ENCODE data around the gene CYP2D6. TPM values are rescaled to one million over a fixed set of nuclear protein-coding genes. Genes with fewer than 3 reads are reported as not detected.
"Not testable (repeated sequence)": the region's sequence is repeated elsewhere in the genome, so short reads cannot be mapped to it uniquely, and the experiment has no call there.

Gene CYP2D6
- 1 to 10 TPM; 5.0 to 6.6 TPM for total RNA-seq

DNA sequence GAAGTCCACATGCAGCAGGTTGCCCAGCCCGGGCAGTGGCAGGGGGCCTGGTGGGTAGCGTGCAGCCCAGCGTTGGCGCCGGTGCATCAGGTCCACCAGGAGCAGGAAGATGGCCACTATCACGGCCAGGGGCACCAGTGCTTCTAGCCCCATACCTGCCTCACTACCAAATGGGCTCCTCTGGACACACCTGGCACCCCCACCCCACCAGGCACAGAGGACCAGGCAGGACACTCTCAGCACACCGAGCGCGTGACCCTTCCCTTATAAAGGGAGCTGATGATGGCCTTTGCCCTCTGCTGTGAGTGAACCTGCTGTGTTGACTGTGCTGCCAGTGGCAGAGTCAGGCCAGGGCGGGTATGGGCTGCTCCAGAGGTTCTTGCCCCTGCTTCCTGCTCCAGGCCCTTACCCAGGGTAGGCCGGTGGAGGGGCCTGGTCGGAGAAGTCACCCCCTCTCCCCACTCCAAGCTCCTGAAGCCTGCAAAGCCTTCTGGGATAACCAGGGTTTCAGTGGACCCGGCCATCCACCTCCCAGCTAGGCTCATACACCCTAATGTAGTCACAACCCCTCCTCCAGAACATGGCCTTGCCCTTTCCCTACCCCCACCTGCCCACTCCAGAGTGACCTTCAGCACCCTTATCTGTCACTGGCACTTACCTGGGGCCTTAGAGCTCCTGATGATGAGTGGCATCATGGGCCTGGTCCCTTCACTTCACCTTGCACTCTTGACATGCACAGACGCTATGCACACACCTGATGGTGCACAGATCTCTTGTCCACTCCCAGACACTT is at the start of gene CYP2D6:
CYP2D6 (minus strand) TSS at position 172 of the 793 bp plus-strand sequence; CDS start at position 153, 19 bp downstream.
- H3K9me3 Mint-ChIP-seq; H3K36me3 Mint-ChIP-seq (ENCODE audit: low read depth); H3K27ac Mint-ChIP-seq; H3K27me3 Mint-ChIP-seq; POLR2A ChIA-PET; H3K4me1 Mint-ChIP-seq; DNase-seq; H3K4me3 Mint-ChIP-seq: not testable (repeated sequence)
- CTCF ChIA-PET = interaction anchor here (0.7 kb wide), 1 partner anchor 219 kb away, joined by 4 read pairs; no protein-coding TSS in a partner anchor

DNA sequence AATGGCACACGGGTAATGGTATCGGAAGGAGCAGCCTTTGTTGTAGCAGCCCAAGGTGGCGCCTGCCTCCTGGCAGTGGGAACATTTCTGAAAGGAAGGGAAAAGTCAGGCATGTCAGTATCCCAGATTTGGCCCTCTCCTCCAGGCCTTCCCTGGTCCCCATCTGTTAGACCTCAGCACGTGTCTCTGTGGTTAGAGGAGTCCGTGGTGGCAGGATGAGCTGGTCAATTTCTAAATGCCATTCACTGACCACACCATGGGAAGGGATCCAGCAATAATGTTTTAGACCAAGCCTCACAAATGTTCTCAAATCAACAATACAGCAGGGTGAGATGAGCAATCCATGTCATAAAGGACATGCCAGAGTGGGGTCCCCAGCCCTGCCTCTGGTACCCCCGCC is 49.0 kb upstream of the CYP2D6 start:
- CTCF ChIA-PET = no interaction called here
- Mint-ChIP-seq H3K9me3 (no peaks in the 10 kb centered on the region), H3K4me1 (peaks cover 79% of the 10 kb centered on the region), H3K4me3 (no peak overlapping the region), H3K27me3 (no peaks in the 10 kb centered on the region), H3K36me3 (ENCODE audit: low read depth) (peaks cover 46% of the 10 kb centered on the region), H3K27ac (peak overlapping the region; percentile 33)
- DNase-seq = no peak
- POLR2A ChIA-PET = no interaction called here

DNA sequence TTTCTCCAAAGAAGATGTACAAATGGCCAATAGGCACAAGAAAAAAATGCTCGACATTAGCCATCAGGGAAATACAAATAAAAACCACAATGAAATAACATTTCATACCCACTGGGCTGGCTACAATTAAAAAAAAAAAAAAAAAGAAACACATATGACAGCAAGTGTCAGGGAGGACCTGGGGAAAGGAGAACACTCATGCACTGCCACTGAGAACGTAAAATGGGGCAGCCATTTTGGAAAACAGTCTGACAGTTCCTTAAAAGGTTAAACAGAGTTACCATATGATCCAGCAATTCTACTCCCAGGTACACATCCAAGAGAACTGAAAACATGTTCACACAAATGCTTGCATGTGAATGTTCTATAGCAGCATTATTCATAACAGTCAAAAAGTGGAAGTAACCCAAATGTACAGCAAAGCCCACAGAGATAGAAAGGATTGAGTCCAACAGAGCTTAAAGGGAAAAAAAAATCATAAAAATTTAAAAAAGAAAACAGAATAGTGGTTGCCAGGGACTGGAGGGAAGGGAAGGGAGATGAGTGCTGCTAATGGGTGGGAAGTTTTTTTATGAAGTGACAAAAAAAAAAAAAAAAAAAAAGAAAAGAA is 48.4 kb upstream of the CYP2D6 start:
- CTCF ChIA-PET = no interaction called here
- no peaks in the 10 kb centered on the region for H3K27me3 Mint-ChIP-seq
- H3K9me3 Mint-ChIP-seq = no peaks in the 10 kb centered on the region
- POLR2A ChIA-PET = no interaction called here
- peaks cover 48% of the 10 kb centered on the region for H3K36me3 Mint-ChIP-seq (ENCODE audit: low read depth)
- DNase-seq = no peak
- H3K4me3 Mint-ChIP-seq = no peak overlapping the region
- peaks cover 80% of the 10 kb centered on the region for H3K4me1 Mint-ChIP-seq
- no peak overlapping the region for H3K27ac Mint-ChIP-seq

DNA sequence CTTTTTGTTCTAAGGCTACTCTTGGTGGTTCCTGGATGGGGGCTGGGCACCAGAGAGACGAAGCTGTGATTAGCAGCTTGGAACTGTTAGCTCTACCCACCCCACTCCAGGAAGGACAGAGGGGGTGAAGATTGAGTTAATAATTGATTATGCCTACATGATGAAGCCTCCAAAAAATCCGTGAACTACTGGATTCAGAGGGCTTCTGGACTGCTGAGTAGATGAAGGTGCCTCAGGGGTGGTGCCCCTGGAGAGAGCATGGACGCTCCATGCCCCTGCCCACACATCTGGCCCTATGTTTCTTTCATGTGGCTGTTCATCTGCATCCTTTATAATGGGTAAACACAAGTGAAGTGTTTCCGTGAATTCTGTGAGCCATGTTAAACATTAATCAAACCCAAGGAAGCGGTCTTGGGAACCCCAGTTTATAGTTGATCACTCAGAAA is 47.3 kb upstream of the CYP2D6 start:
- CTCF ChIA-PET = interaction anchor here (0.6 kb wide), 1 partner anchor 103 kb away, joined by 4 read pairs; no protein-coding TSS in a partner anchor
- POLR2A ChIA-PET = no interaction called here
- Mint-ChIP-seq H3K9me3 (no peaks in the 10 kb centered on the region), H3K4me1 (peaks cover 77% of the 10 kb centered on the region), H3K27ac (no peak overlapping the region), H3K36me3 (ENCODE audit: low read depth) (peaks cover 48% of the 10 kb centered on the region), H3K27me3 (no peaks in the 10 kb centered on the region), H3K4me3 (no peak overlapping the region)
- DNase-seq = no peak

DNA sequence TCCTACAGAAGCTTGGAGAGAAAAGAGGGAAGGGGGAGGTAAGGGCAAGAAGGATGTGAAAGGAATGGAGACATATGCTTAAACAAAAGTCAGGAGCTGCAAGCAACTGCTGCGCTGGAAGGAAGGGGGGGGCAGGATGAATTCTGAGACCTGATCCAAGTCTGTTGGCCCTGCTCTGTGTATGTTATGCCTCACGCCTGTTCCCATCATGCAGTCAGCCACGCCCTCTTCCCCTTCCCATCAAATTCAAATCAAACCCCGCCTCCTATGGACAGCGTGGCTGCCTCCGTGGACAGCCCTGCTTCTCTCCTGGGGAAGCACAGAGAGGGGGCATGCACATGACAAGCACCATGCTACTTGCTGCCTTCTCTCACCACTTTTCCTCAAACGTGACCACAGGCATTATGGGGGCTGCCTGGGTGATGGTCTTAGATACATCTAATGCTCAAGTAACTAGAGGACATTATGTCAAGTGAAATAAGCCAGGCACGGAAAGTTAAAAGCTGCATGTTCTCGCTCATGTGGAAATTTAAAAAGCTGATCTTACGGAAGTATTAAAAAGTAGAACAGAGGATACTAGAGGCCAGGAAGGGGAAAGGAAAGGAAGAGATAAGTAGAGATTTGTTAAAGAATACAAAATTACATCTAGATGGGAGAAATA is 45.8 kb upstream of the CYP2D6 start:
- ChIA-PET CTCF (interaction anchor here (0.6 kb wide), 1 partner anchor 421 kb away, joined by 4 read pairs; no protein-coding TSS in a partner anchor), POLR2A (no interaction called here)
- Mint-ChIP-seq H3K4me1 (peaks cover 63% of the 10 kb centered on the region), H3K27me3 (no peaks in the 10 kb centered on the region), H3K9me3 (no peaks in the 10 kb centered on the region), H3K36me3 (ENCODE audit: low read depth) (peaks cover 44% of the 10 kb centered on the region), H3K27ac (peak overlapping the region; percentile 55), H3K4me3 (no peak overlapping the region)
- DNase-seq = no peak

DNA sequence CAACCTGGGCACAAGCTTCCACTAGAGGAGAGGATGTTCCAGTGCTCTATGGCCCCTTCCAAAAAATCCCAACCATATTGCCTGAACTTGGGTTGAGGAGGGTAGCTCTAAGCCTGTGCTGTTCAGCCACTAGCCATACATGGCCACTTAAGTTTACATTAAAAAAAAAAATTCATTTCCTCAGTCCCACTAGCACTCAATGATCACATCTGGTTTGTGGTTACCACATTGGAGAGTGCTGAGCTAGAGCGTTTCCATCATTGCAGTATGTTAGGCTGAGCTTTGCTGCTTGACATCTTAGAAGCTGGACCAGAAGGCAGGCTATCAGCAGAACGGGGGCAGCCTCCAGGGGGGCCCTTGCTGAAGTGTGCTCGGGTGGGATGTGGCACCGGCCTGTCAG is 43.5 kb upstream of the CYP2D6 start:
- CTCF ChIA-PET = interaction anchor here (0.7 to 1.3 kb wide), 2 partner anchors 158 to 264 kb away, joined by 3 read pairs; no protein-coding TSS in a partner anchor
- H3K27ac Mint-ChIP-seq = no peak overlapping the region
- peak; percentile 21 for DNase-seq
- H3K9me3 Mint-ChIP-seq = no peaks in the 10 kb centered on the region
- peaks cover 39% of the 10 kb centered on the region for H3K36me3 Mint-ChIP-seq (ENCODE audit: low read depth)
- peaks cover 45% of the 10 kb centered on the region for H3K4me1 Mint-ChIP-seq
- H3K4me3 Mint-ChIP-seq = no peak overlapping the region
- POLR2A ChIA-PET = interaction anchor here (0.6 to 0.8 kb wide), 2 partner anchors 28 to 387 kb away, joined by 3 to 5 read pairs; no protein-coding TSS in a partner anchor
- H3K27me3 Mint-ChIP-seq = no peaks in the 10 kb centered on the region

DNA sequence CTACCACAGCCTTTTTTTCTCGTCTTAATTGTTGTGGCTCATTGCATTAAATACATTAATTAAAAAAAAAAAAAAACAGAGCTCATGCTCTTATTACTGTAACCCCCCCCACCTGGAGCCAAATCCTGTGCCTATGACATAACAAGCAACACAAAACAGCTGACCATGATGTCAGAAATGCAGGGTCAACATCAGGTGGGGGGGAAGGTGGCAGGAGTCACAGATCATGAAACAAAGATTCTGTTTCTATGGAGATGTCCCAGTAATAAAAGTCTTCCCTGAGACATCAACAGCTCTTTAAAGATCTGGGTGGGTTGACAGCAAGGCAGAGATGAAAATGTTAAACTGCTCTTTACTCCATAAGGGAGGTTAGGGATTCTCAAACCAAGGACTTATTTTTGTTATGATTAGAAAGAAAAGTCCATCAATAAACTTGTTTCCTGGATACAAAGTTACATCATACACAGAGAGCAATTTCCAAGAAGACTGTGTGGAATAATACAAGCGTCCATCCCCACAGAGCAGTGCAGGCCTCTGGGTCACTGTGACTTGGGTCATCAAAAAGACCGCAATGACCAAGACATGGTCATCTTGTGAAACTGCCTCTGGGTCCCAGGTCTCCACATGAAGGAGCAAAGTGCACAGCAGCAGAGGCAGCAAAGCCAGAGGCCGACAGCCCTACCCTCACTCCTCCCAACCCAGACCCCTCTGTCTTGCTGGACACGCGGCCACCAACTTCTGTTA is 42.7 kb upstream of the CYP2D6 start:
- Mint-ChIP-seq H3K4me3 (no peak overlapping the region), H3K9me3 (no peaks in the 10 kb centered on the region), H3K27me3 (no peaks in the 10 kb centered on the region), H3K4me1 (peaks cover 40% of the 10 kb centered on the region), H3K36me3 (ENCODE audit: low read depth) (peaks cover 35% of the 10 kb centered on the region), H3K27ac (no peak overlapping the region)
- ChIA-PET CTCF (interaction anchor here (0.6 to 1.3 kb wide), 3 partner anchors 112 to 507 kb away, joined by 3 read pairs; no protein-coding TSS in a partner anchor), POLR2A (interaction anchor here (0.6 to 0.8 kb wide), 3 partner anchors 29 to 486 kb away, joined by 3 to 4 read pairs (median 3); no protein-coding TSS in a partner anchor)
- no peak for DNase-seq

DNA sequence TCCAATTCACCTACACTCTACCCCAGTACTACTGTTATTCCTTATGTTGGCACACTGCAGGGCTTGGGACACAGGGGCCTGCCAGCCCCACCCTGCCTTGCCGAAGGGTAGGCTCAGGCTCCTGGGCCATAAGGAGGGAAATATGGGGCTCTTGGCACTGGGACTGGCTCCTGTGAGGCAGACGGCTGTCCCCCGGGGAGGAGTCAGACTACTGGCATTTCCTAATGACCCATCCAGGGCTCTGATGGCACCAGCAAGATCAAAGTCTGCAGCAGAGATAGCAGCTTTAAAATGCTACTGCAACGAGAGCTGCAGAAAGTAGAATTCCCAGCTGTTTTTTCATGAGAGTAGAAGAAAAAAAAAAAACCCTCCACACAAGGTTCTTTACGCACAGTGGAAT is 42.2 kb upstream of the CYP2D6 start:
- Mint-ChIP-seq H3K4me1 (peaks cover 34% of the 10 kb centered on the region), H3K9me3 (no peaks in the 10 kb centered on the region), H3K4me3 (no peak overlapping the region), H3K36me3 (ENCODE audit: low read depth) (peaks cover 29% of the 10 kb centered on the region), H3K27me3 (no peaks in the 10 kb centered on the region), H3K27ac (no peak overlapping the region)
- CTCF ChIA-PET = interaction anchor here (0.6 to 1.3 kb wide), 4 partner anchors 10 to 506 kb away, joined by 3 read pairs; no protein-coding TSS in a partner anchor
- DNase-seq = no peak
- POLR2A ChIA-PET = interaction anchor here (0.7 kb wide), 1 partner anchor 485 kb away, joined by 4 read pairs; no protein-coding TSS in a partner anchor

DNA sequence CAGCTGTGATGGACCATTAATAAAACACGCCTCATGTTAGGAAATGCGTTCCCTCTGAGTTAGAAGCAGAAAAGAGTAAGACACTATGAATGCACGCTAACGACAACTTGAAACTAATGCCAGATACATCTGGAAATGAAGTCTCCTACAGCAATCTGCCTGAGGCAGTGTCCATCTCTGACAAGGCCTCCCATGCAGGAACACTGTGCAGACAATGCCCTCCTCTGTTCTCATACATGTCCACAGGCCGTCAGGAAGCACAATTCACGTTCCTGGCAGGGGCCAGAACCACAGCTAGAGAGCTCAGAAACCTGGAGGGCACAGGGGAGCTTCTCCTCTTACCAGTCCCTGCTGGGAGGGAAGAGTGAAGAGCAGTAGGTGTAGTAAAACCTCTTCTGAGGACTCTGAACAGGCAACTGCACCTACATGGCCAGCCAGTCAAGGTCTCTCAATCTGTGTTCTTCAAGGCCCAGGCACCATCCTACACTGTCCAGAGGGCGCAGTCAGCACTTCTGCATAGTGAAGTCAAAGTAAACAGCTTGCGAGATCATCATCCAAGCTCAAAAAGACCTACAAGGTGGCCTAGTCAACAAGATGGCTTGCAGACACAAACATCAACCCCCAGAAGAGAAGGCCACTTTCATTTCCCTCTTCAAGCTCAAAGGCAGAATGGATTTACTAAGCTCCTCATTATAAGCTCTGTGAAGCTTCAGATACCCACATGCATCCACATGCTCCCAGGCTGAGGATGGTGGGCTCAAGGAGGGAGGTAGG is 41.5 kb upstream of the CYP2D6 start:
- Mint-ChIP-seq H3K4me3 (no peak overlapping the region), H3K27ac (no peak overlapping the region), H3K9me3 (no peaks in the 10 kb centered on the region), H3K36me3 (ENCODE audit: low read depth) (peaks cover 23% of the 10 kb centered on the region), H3K4me1 (peaks cover 30% of the 10 kb centered on the region), H3K27me3 (no peaks in the 10 kb centered on the region)
- ChIA-PET CTCF (interaction anchor here (0.6 to 1.6 kb wide), 5 partner anchors 11 to 583 kb away, joined by 3 to 6 read pairs (median 3); partner anchors contain the start of gene NDUFA6), POLR2A (no interaction called here)
- DNase-seq = no peak

DNA sequence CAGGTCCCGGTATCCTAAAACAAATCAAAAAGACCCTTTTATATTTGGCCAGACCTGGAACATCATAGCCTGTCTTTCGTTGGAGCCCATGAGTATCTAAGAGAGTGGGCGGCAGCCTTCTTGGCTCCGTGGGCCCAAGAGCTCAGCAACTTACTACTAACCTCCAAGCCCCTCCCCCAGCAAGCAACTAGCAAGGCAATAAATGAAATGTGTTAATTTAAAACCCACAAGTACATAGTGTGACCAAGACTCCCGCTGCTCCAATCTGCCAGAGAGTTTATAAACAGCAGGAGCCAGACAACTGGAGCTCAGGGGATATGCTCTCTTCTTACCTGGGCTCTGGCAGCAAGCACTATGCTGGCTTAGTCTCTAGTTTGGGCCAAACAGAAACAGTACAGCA is 40.8 kb upstream of the CYP2D6 start:
- Mint-ChIP-seq H3K9me3 (no peaks in the 10 kb centered on the region), H3K27me3 (no peaks in the 10 kb centered on the region), H3K4me3 (no peak overlapping the region), H3K4me1 (peaks cover 26% of the 10 kb centered on the region), H3K36me3 (ENCODE audit: low read depth) (peaks cover 17% of the 10 kb centered on the region), H3K27ac (no peak overlapping the region)
- DNase-seq = no peak
- ChIA-PET CTCF (interaction anchor here (0.9 to 1.6 kb wide), 2 partner anchors 81 to 272 kb away, joined by 3 to 6 read pairs; partner anchors contain the start of gene NDUFA6), POLR2A (no interaction called here)

DNA sequence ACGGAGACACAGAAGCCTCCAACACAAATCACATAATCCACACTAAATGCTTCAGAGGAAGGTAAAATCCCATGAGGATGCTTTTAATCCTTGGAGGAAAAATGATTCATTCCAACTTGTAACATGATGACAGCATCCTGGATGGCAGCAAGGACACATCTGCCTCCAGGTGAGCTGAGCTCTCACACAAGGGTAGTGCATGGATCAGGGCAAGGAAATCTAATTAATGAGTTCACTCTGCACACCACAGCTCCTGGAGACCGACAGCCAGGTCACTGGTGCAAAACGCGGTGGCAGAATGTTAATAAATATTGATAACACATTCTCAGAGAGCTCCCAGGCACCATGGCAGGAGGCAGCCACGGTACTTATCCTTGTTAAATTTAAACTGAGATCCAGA is 40.3 kb upstream of the CYP2D6 start:
- ChIA-PET CTCF (interaction anchor here (0.9 to 1.6 kb wide), 2 partner anchors 80 to 273 kb away, joined by 3 to 6 read pairs; partner anchors contain the start of gene NDUFA6), POLR2A (no interaction called here)
- H3K9me3 Mint-ChIP-seq = no peaks in the 10 kb centered on the region
- peaks cover 13% of the 10 kb centered on the region for H3K36me3 Mint-ChIP-seq (ENCODE audit: low read depth)
- H3K4me3 Mint-ChIP-seq = no peak overlapping the region
- DNase-seq = no peak
- H3K4me1 Mint-ChIP-seq = peaks cover 22% of the 10 kb centered on the region
- no peaks in the 10 kb centered on the region for H3K27me3 Mint-ChIP-seq
- no peak overlapping the region for H3K27ac Mint-ChIP-seq

All from activated CD4-positive, alpha-beta T cell treated with anti-CD3 and anti-CD28 coated beads, Interleukin-2, amount 10 ng/mL, durations not matched to agents 7 days and 5 days (primary cell).